ENCODE data around the gene SRSF10. TPM values are rescaled to one million over a fixed set of nuclear protein-coding genes. Genes with fewer than 3 reads are reported as not detected.

SRSF10 gene
- total and polyA plus RNA-seq, 9 of the 15 experiments (the other 6 are each of a cell fraction or from before 2014, with no cell fraction given), result 154 to 264 (median 205) TPM

- peak; percentile 43 to 45 for TF ChIP-seq RAD21 (CRISPR knock-in tag; conservative IDR thresholded peaks at IDR 0.05 in 1 of 2, IDR thresholded peaks at IDR 0.05 in 1 of 2)
- TF ChIP-seq ZSCAN29 (IDR thresholded peaks at IDR 0.05), result no peak
- TF ChIP-seq SREBF1 (IDR thresholded peaks at IDR 0.05; ENCODE audit: borderline replicate concordance, low read depth, low read length), result no peak
- 0 out of 2 replicates have a peak, but pooled peaks have one; percentile 14 for TF ChIP-seq ZBTB9 (CRISPR knock-in tag; IDR thresholded peaks at IDR 0.05)
- TF ChIP-seq PTBP1 (IDR thresholded peaks at IDR 0.05; ENCODE audit: low read depth, low read length), result no peak
- TF ChIP-seq POLR2G (IDR thresholded peaks at IDR 0.05; ENCODE audit: low read depth, low read length), result no peak
- TF ChIP-seq ZNF785 (CRISPR knock-in tag; IDR thresholded peaks at IDR 0.05), result no peak
- TF ChIP-seq, protein P1, sequence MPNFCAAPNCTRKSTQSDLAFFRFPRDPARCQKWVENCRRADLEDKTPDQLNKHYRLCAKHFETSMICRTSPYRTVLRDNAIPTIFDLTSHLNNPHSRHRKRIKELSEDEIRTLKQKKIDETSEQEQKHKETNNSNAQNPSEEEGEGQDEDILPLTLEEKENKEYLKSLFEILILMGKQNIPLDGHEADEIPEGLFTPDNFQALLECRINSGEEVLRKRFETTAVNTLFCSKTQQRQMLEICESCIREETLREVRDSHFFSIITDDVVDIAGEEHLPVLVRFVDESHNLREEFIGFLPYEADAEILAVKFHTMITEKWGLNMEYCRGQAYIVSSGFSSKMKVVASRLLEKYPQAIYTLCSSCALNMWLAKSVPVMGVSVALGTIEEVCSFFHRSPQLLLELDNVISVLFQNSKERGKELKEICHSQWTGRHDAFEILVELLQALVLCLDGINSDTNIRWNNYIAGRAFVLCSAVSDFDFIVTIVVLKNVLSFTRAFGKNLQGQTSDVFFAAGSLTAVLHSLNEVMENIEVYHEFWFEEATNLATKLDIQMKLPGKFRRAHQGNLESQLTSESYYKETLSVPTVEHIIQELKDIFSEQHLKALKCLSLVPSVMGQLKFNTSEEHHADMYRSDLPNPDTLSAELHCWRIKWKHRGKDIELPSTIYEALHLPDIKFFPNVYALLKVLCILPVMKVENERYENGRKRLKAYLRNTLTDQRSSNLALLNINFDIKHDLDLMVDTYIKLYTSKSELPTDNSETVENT (CRISPR knock-in tag; IDR thresholded peaks at IDR 0.05), result no peak
- TF ChIP-seq ZNF224 (CRISPR knock-in tag; IDR thresholded peaks at IDR 0.05), result no peak
- TF ChIP-seq ZFX (CRISPR knock-in tag; IDR thresholded peaks at IDR 0.05), result no peak
- TF ChIP-seq RERE (CRISPR knock-in tag; IDR thresholded peaks at IDR 0.05; ENCODE audit: borderline replicate concordance), result no peak
- no peak; the same call in 1 of the 2 replicates for TF ChIP-seq HNRNPL (IDR thresholded peaks at IDR 0.05; ENCODE audit: low read depth, low read length)
- no peak for TF ChIP-seq FIP1L1 (IDR thresholded peaks at IDR 0.05; ENCODE audit: low read depth, low read length, poor library complexity, severe bottlenecking)
- TF ChIP-seq ZNF699 (CRISPR knock-in tag; IDR thresholded peaks at IDR 0.05; ENCODE audit: insufficient replicate concordance), result no peak
- TF ChIP-seq SUPT5H (IDR thresholded peaks at IDR 0.05), result peak; percentile 81
- TF ChIP-seq NONO (IDR thresholded peaks at IDR 0.05; ENCODE audit: low read depth in 2 of 2, low read length in 1 of 2), result no peak; a peak in 1 of 4 replicates
- no peak for TF ChIP-seq NELFE (IDR thresholded peaks at IDR 0.05; ENCODE audit: insufficient read depth, insufficient read length)
- no peak for TF ChIP-seq ZNF253 (CRISPR knock-in tag; conservative IDR thresholded peaks at IDR 0.05)
These were observed 21.2 kb downstream of the SRSF10 start (continued) for GRCh38 chr1:23958810-23959460.

Data from K562 (cell line).